Measurements from ENCODE around the gene ULBP1. TPM values are rescaled to one million over a fixed set of nuclear protein-coding genes. Genes with fewer than 3 reads are reported as not detected.
"Not testable (repeated sequence)": the region's sequence is repeated elsewhere in the genome, so short reads cannot be mapped to it uniquely, and the experiment has no call there.

Gene ULBP1
- total RNA-seq, 4 donors from 2014 or later: not detected

GRCh38 chr6:149919834-149920225 lies 43.9 kb upstream of the ULBP1 start:
- Histone ChIP-seq H3K27me3 (no peaks in the 10 kb centered on the region), H3K36me3 (no peaks in the 10 kb centered on the region), H3K4me1 (no peaks in the 10 kb centered on the region), H3K4me3 (no peak overlapping the region), H3K27ac (no peak overlapping the region), H3K9me3 (no peaks in the 10 kb centered on the region)
- TF ChIP-seq CTCF (IDR thresholded peaks at IDR 0.05): no peak
- TF ChIP-seq POLR2A (IDR thresholded peaks at IDR 0.05): no peak
- intact Hi-C loops (cut with DNase I; ENCODE audit: low total_unique reads): no loop called here
- DNase-seq: peak in 1 of 2 donors; percentile 4

GRCh38 chr6:149921361-149921760 lies 42.4 kb upstream of the ULBP1 start:
- Histone ChIP-seq H3K4me3 (no peak overlapping the region), H3K9me3 (no peaks in the 10 kb centered on the region), H3K4me1 (no peaks in the 10 kb centered on the region), H3K27ac (no peak overlapping the region), H3K27me3 (no peaks in the 10 kb centered on the region), H3K36me3 (no peaks in the 10 kb centered on the region)
- DNase-seq: peak in 1 of 2 donors; percentile 8
- TF ChIP-seq POLR2A (IDR thresholded peaks at IDR 0.05) (no peak), CTCF (IDR thresholded peaks at IDR 0.05) (no peak)
- intact Hi-C loops (cut with DNase I; ENCODE audit: low total_unique reads): no loop called here

- H3K27me3 ChIP-seq; H3K4me1 ChIP-seq; intact Hi-C loops (cut with DNase I; ENCODE audit: low total_unique reads); H3K36me3 ChIP-seq; H3K4me3 ChIP-seq; H3K9me3 ChIP-seq; H3K27ac ChIP-seq: not testable (repeated sequence)
- peak in 1 of 2 donors; percentile 12 for DNase-seq
Observed at GRCh38 chr6:149922091-149922490, 41.7 kb upstream of the ULBP1 start.

- no peaks in the 10 kb centered on the region for H3K9me3 ChIP-seq
- H3K4me1 ChIP-seq: no peaks in the 10 kb centered on the region
- H3K27ac ChIP-seq: no peak within 1 kb of the TSS
- H3K36me3 ChIP-seq: no peaks in the 10 kb centered on the region
- DNase-seq: peak; percentile 90 to 91
- peak in 1 of 2 donors; percentile 33 for TF ChIP-seq POLR2A (IDR thresholded peaks at IDR 0.05)
- no peak for TF ChIP-seq CTCF (IDR thresholded peaks at IDR 0.05)
- no peaks in the 10 kb centered on the region for H3K27me3 ChIP-seq
- intact Hi-C loops (cut with DNase I; ENCODE audit: low total_unique reads): no loop called here
- H3K4me3 ChIP-seq: peak within 1 kb of the TSS; percentile 35 to 43
Observed at GRCh38 chr6:149922642-149923326, 41.0 kb upstream of the ULBP1 start, which contains the start of gene RAET1G. Gene RAET1G (minus strand): TSS chr6:149923121. CDS start chr6:149923010, 111 bp downstream.

- no peaks in the 10 kb centered on the region for H3K9me3 ChIP-seq
- TF ChIP-seq POLR2A (IDR thresholded peaks at IDR 0.05) (no peak), CTCF (IDR thresholded peaks at IDR 0.05) (no peak)
- intact Hi-C loops (cut with DNase I; ENCODE audit: low total_unique reads): no loop called here
- peak overlapping the region; percentile 35 to 43 for H3K4me3 ChIP-seq
- no peaks in the 10 kb centered on the region for H3K27me3 ChIP-seq
- no peaks in the 10 kb centered on the region for H3K4me1 ChIP-seq
- H3K27ac ChIP-seq: no peak overlapping the region
- no peaks in the 10 kb centered on the region for H3K36me3 ChIP-seq
- no peak for DNase-seq
Observed at GRCh38 chr6:149923327-149923986, 40.3 kb upstream of the ULBP1 start.
